Bronchial epithelial cell (primary cell): ENCODE data around the gene AGMO. TPM values are rescaled to one million over a fixed set of nuclear protein-coding genes. Genes with fewer than 3 reads are reported as not detected.

Source experiments
- DNase-seq: peaks from one replicate; pipeline ENCODE4 v3.0.0-alpha.2; 2010; ENCODE audit warnings: low read depth
- FAIRE-seq: peaks from 2 replicates; lab custom pipeline; 2011; peaks lifted over from hg19 to GRCh38; lab: Jason Lieb, UNC
- H3K27me3 ChIP-seq: 2 replicates; pipeline ENCODE4 v1.5.1; 2011; ENCODE audit warnings: low read length; ENCODE audit not compliant: control insufficient read depth, insufficient read depth
- H3K36me3 ChIP-seq: 2 replicates; pipeline ENCODE4 v1.5.1; 2011; ENCODE audit warnings: low read length; ENCODE audit not compliant: control insufficient read depth, insufficient read depth
- H3K4me3 ChIP-seq: 2 replicates; pipeline ENCODE4 v1.5.1; 2011; ENCODE audit warnings: mild to moderate bottlenecking, low read depth, low read length, control low read depth
- CTCF ChIP-seq: IDR thresholded peaks from 2 replicates; pipeline ENCODE4 v1.5.1; 2011; ENCODE audit warnings: mild to moderate bottlenecking, moderate library complexity, low read length, control low read depth, inconsistent platforms; ENCODE audit not compliant: insufficient read depth, severe bottlenecking
- total RNA-seq: library from RNA; depleted of rRNA; stranded (reverse); fragments of >200 nt; gene quantifications from 2 replicates; pipeline ENCODE4 v1.2.1, GENCODE V29; 2014

AGMO gene
- total RNA-seq, 1 donor from 2014 or later: under 0.01 TPM

DNA sequence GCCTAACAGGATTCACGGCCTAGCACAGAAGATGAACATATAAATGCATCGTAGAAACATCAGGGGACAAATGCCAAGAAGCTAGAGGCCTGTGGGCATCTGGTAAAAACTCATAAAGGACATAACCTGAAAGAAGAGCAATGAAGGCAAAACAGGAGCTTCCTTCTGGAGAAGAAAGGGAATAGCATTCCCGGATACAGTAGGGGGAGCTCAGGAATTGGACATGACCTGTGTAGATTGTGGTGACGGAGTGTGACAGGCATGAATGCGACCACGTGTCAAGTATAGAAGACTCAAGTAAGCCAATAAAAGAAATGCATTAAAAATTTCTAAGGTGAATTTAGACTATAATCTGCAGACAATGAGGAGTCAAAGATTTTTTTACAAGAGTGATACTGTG lies 270.1 kb downstream of the AGMO start:
- Histone ChIP-seq H3K36me3 (no peaks in the 10 kb centered on the region), H3K4me3 (no peak overlapping the region), H3K27me3 (no peaks in the 10 kb centered on the region)
- FAIRE-seq (no peak), DNase-seq (no peak)
- TF ChIP-seq CTCF: no peak

DNA sequence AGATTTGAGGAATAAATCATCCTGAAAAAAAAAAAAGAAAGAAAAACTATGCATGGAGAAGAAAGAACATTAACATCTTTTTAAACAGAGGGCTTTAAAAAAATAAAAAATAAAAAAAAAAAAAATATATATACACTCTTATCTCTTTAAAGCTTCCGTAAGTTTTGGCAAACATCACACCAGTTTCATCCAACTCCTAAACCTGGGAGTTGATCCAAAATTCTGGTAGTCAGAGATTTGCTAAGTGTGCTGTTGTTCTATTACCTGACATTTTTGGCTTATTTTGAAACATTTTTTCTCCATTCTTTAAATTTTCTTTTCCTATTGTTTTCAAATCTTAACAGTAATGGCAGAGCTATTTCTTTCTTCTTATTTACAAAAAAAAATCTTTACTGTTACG lies 273.1 kb downstream of the AGMO start:
- Histone ChIP-seq H3K4me3 (no peak overlapping the region), H3K27me3 (no peaks in the 10 kb centered on the region), H3K36me3 (no peaks in the 10 kb centered on the region)
- no peak for DNase-seq
- TF ChIP-seq CTCF: no peak
- no peak for FAIRE-seq

GRCh38 chr7:15284396-15284795 lies 277.4 kb downstream of the AGMO start:
- H3K36me3 ChIP-seq: no peaks in the 10 kb centered on the region
- H3K27me3 ChIP-seq: no peaks in the 10 kb centered on the region
- TF ChIP-seq CTCF: no peak
- no peak for FAIRE-seq
- no peak for DNase-seq
- H3K4me3 ChIP-seq: no peak overlapping the region

GRCh38 chr7:15280078-15280733 lies 281.6 kb downstream of the AGMO start:
- FAIRE-seq: no peak
- Histone ChIP-seq H3K36me3 (no peaks in the 10 kb centered on the region), H3K4me3 (no peak overlapping the region), H3K27me3 (no peaks in the 10 kb centered on the region)
- no peak for TF ChIP-seq CTCF
- DNase-seq: no peak

DNA sequence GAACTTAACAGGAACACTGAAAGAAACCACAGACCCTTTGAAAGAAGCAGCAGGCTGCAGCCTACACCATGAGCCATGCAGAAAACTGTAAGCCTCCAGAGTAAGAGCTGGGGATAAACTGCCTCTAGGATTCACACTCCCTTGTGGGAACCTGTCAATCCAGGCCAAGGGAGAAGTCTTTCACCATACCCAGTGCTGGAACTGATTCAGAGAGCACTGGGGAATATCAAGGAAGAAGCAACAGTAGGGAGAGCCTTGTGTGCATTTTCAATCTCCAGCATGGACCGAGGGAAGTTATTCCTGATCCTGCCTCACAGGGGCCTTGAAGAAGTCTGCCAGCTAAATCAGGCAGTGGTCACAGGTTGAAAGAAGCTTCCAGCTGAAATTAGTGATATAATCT lies 282.2 kb downstream of the AGMO start:
- H3K4me3 ChIP-seq: no peak overlapping the region
- H3K36me3 ChIP-seq: no peaks in the 10 kb centered on the region
- no peak for TF ChIP-seq CTCF
- H3K27me3 ChIP-seq: no peaks in the 10 kb centered on the region
- FAIRE-seq (no peak), DNase-seq (no peak)

GRCh38 chr7:15257689-15258088 lies 304.1 kb downstream of the AGMO start:
- DNase-seq (no peak), FAIRE-seq (no peak)
- Histone ChIP-seq H3K27me3 (no peaks in the 10 kb centered on the region), H3K36me3 (no peaks in the 10 kb centered on the region), H3K4me3 (no peak overlapping the region)
- no peak for TF ChIP-seq CTCF
